Gastroesophageal sphincter (tissue), 4 donors: ENCODE data around the gene BACH2. TPM values are rescaled to one million over a fixed set of nuclear protein-coding genes. Genes with fewer than 3 reads are reported as not detected.
A peak's percentile ranks its signal among the peaks of the same experiment; 100 is the strongest.

Experiments
- ATAC-seq: fragments of 150-250 bp; one replicate; pipeline ENCODE4 v1.9.1; 2016; ENCODE audit warnings: mild to moderate bottlenecking, moderate library complexity
- H3K27ac ChIP-seq, 4 donors: fragments of 200-600 bp; sonication (generic) in 3 of 4; 1 replicate in 3 of 4; 2 replicates in 1 of 4; pipeline ENCODE4 v1.5.1; 2016 to 2019
- H3K27me3 ChIP-seq: fragments of 200-600 bp; sonication (generic); one replicate; pipeline ENCODE4 v1.5.1; 2019
- H3K36me3 ChIP-seq, 2 donors: fragments of 200-600 bp; sonication (generic); one replicate each; pipeline ENCODE4 v1.5.1; 2019; ENCODE audit warnings: control low read depth in 1 of 2
- H3K4me1 ChIP-seq, 3 donors: fragments of 200-600 bp; sonication (generic); 1 replicate in 2 of 3; 2 replicates in 1 of 3; pipeline ENCODE4 v1.5.1; 2016 to 2019; ENCODE audit warnings: control low read depth in 2 of 3
- H3K4me3 ChIP-seq, 2 donors: fragments of 200-600 bp; sonication (generic); one replicate each; pipeline ENCODE4 v1.5.1; 2019; ENCODE audit warnings: mild to moderate bottlenecking in 1 of 2, moderate library complexity in 1 of 2
- H3K9me3 ChIP-seq, 3 donors: fragments of 200-600 bp; sonication (generic); one replicate each; pipeline ENCODE4 v1.5.1; 2017 to 2019; ENCODE audit warnings: control low read depth in 2 of 3
- CTCF ChIP-seq, 4 experiments: fragments of 200-600 bp in 2 of 4; fragments of 450-650 bp in 2 of 4; sonication (generic) in 1 of 4; IDR thresholded peaks; one replicate each; pipeline ENCODE4 v1.5.1; 2017 to 2019; ENCODE audit warnings: antibody characterized with exemption in 4 of 4, mild to moderate bottlenecking in 2 of 4, moderate library complexity in 2 of 4
- EP300 ChIP-seq: sonication (generic); formaldehyde crosslinking; IDR thresholded peaks from one replicate; pipeline ENCODE4 v1.6.1; 2017; ENCODE audit warnings: antibody characterized with exemption, mild to moderate bottlenecking
- POLR2A ChIP-seq, 2 donors: fragments of 450-650 bp; IDR thresholded peaks; one replicate each; pipeline ENCODE4 v1.6.1; 2017; ENCODE audit warnings: antibody characterized with exemption in 2 of 2, mild to moderate bottlenecking in 2 of 2, moderate library complexity in 1 of 2
- POLR2AphosphoS5 ChIP-seq: sonication (generic); formaldehyde crosslinking; IDR thresholded peaks from one replicate; pipeline ENCODE4 v1.6.1; 2017; ENCODE audit warnings: antibody characterized with exemption
- WGBS, 2 donors: methylation state at CpG; one replicate each; pipeline ENCODE4 v1.1.5; 2018; ENCODE audit warnings: low coverage in 1 of 2; 5-methylcytosine and 5-hydroxymethylcytosine counted together
- total RNA-seq, 4 donors: library from RNA; depleted of rRNA; stranded (reverse); fragments of >200 nt; gene quantifications; one replicate each; pipeline ENCODE4 v1.1.0, GENCODE V29; 2016

BACH2 gene
- total RNA-seq, 4 donors from 2014 or later: 3.5 to 10.4 (median 3.9) TPM

DNA sequence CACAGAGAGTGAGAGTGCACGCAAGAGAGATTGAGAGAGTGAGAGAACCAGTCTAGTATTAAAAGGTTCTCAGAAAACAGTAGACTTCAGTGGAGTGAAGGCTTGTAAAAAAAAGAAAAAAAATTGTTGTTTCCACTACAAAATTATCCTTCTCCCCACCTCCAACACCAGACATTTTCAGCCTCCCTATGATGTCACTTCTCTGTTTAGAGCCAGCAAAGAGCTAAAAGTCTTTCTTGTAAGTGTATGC lies 77.8 kb downstream of the BACH2 start:
- Histone ChIP-seq H3K27ac (peak overlapping the region; percentile 84 to 98 (median 92)), H3K4me1 (peaks cover 5 to 32% (median 21%) of the 10 kb centered on the region in 3 donors), H3K27me3 (no peaks in the 10 kb centered on the region), H3K36me3 (no peaks in the 10 kb centered on the region), H3K9me3 (no peaks in the 10 kb centered on the region), H3K4me3 (peak overlapping the region; percentile 30 to 32)
- TF ChIP-seq POLR2A (IDR thresholded peaks at IDR 0.05) (no peak), POLR2AphosphoS5 (no peak), EP300 (no peak), CTCF (IDR thresholded peaks at IDR 0.05) (no peak)
- 0% methylated on average over 1 of the region's 1 CpG; no CpG with 5 or more reads in 1 of the 2 donors for WGBS, 2 donors
- no peak for ATAC-seq

- ATAC-seq: no peak
- Histone ChIP-seq H3K4me3 (peak overlapping the region; percentile 30 to 32), H3K9me3 (no peaks in the 10 kb centered on the region)
Measured at GRCh38 chr6:90217506-90218127, 79.0 kb downstream of the BACH2 start.

GRCh38 chr6:90216072-90216977 lies 80.3 kb downstream of the BACH2 start:
- TF ChIP-seq POLR2AphosphoS5: no peak
- TF ChIP-seq EP300: no peak
- TF ChIP-seq CTCF (IDR thresholded peaks at IDR 0.05): no peak
- TF ChIP-seq POLR2A (IDR thresholded peaks at IDR 0.05): no peak
- WGBS, 2 donors: 65 to 89% methylated on average over 6 to 13 of the region's 14 CpGs
- ATAC-seq: no peak

More at GRCh38 chr6:90217506-90218127, 79.0 kb downstream of the BACH2 start:
- peaks cover 5 to 32% (median 21%) of the 10 kb centered on the region in 3 donors for H3K4me1 ChIP-seq
- TF ChIP-seq POLR2AphosphoS5 (no peak), CTCF (IDR thresholded peaks at IDR 0.05) (no peak), POLR2A (IDR thresholded peaks at IDR 0.05) (no peak), EP300 (no peak)
- H3K27ac ChIP-seq: peak overlapping the region; percentile 84 to 98 (median 88)
- H3K36me3 ChIP-seq: no peaks in the 10 kb centered on the region
- H3K27me3 ChIP-seq: no peaks in the 10 kb centered on the region
- WGBS, 2 donors: 47 to 56% methylated on average over 6 of the region's 6 CpGs

GRCh38 chr6:90214966-90215365 lies 81.7 kb downstream of the BACH2 start:
- TF ChIP-seq CTCF (IDR thresholded peaks at IDR 0.05) (no peak), EP300 (no peak), POLR2AphosphoS5 (no peak), POLR2A (IDR thresholded peaks at IDR 0.05) (no peak)
- Histone ChIP-seq H3K4me1 (peaks cover 5 to 40% (median 25%) of the 10 kb centered on the region in 3 donors), H3K36me3 (no peaks in the 10 kb centered on the region), H3K27ac (no peak overlapping the region), H3K9me3 (no peaks in the 10 kb centered on the region), H3K4me3 (no peak overlapping the region), H3K27me3 (no peaks in the 10 kb centered on the region)
- 100% methylated on average over 1 of the region's 1 CpG for WGBS, 2 donors
- no peak for ATAC-seq

More at GRCh38 chr6:90216072-90216977, 80.3 kb downstream of the BACH2 start:
- H3K4me1 ChIP-seq: peaks cover 5 to 32% (median 21%) of the 10 kb centered on the region in 3 donors
- no peak overlapping the region for H3K4me3 ChIP-seq
- no peaks in the 10 kb centered on the region for H3K9me3 ChIP-seq
- no peaks in the 10 kb centered on the region for H3K27me3 ChIP-seq
- peak overlapping the region in 1 of 4 donors; percentile 9 for H3K27ac ChIP-seq
- no peaks in the 10 kb centered on the region for H3K36me3 ChIP-seq
